ES-I3 (cell line): ENCODE data around the gene RABGAP1L.

Source experiments
- H3K36me3 ChIP-seq: 2 replicates; pipeline ENCODE4 v1.6.1; 2013; ENCODE audit warnings: mild to moderate bottlenecking, low read length, control low read depth, moderate library complexity; ENCODE audit not compliant: insufficient read depth
- H3K4me1 ChIP-seq: 2 replicates; pipeline ENCODE4 v1.6.1; 2013; ENCODE audit warnings: mild to moderate bottlenecking, control low read depth, low read length; ENCODE audit not compliant: insufficient read depth
- H3K9ac ChIP-seq: 2 replicates; pipeline ENCODE4 v1.6.1; 2013; ENCODE audit warnings: low read depth, mild to moderate bottlenecking, low read length, moderate library complexity
- H3K9me3 ChIP-seq: 2 replicates; pipeline ENCODE4 v1.6.1; 2013; ENCODE audit warnings: mild to moderate bottlenecking, low read length, moderate library complexity; ENCODE audit not compliant: control insufficient read depth, insufficient read depth

RABGAP1L gene

GRCh38 chr1:174935961-174936727 lies 776.8 kb downstream of the RABGAP1L start:
- no peaks in the 10 kb centered on the region; the same call in 1 of the 2 replicates for H3K36me3 ChIP-seq
- H3K9ac ChIP-seq = no peak overlapping the region
- H3K4me1 ChIP-seq = no peaks in the 10 kb centered on the region
- H3K9me3 ChIP-seq = no peaks in the 10 kb centered on the region

- Histone ChIP-seq H3K4me1 (no peaks in the 10 kb centered on the region), H3K36me3 (no peaks in the 10 kb centered on the region; the same call in 1 of the 2 replicates), H3K9ac (no peak overlapping the region), H3K9me3 (no peaks in the 10 kb centered on the region)
These were observed 779.1 kb downstream of the RABGAP1L start for GRCh38 chr1:174938281-174939007.

GRCh38 chr1:174939775-174940545 lies 780.6 kb downstream of the RABGAP1L start:
- Histone ChIP-seq H3K36me3 (no peaks in the 10 kb centered on the region; the same call in 1 of the 2 replicates), H3K9me3 (no peaks in the 10 kb centered on the region)

DNA sequence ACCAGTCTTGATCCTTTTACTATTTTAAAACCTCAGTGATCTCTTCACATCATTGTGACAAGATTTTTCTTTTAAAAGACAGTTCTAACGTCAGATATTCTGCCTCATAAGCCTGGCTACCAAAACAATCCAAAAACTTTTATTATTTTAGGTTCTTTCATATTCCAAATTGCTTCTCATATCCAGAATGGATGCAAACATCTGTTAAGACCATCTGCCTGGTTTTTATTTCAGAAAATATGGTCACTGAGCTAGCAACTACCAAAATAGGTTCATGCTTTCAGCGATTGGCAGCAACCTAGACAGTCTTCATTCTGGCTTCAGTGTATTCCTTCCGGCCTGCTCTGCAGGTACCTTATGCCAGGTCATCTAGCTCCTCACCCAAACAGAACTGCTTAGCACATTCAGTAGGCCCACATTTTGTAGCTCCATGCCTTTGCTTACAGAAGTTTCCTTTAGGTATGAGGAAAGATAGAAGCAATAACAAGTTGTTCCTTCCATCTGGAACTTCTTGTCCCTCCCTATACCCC lies 781.4 kb downstream of the RABGAP1L start:
- no peaks in the 10 kb centered on the region for H3K9me3 ChIP-seq
- no peak overlapping the region for H3K9ac ChIP-seq
- no peaks in the 10 kb centered on the region for H3K4me1 ChIP-seq
- no peaks in the 10 kb centered on the region; the same call in 1 of the 2 replicates for H3K36me3 ChIP-seq

More at GRCh38 chr1:174939775-174940545, 780.6 kb downstream of the RABGAP1L start:
- no peaks in the 10 kb centered on the region for H3K4me1 ChIP-seq
- H3K9ac ChIP-seq = no peak overlapping the region; the same call in 1 of the 2 replicates

DNA sequence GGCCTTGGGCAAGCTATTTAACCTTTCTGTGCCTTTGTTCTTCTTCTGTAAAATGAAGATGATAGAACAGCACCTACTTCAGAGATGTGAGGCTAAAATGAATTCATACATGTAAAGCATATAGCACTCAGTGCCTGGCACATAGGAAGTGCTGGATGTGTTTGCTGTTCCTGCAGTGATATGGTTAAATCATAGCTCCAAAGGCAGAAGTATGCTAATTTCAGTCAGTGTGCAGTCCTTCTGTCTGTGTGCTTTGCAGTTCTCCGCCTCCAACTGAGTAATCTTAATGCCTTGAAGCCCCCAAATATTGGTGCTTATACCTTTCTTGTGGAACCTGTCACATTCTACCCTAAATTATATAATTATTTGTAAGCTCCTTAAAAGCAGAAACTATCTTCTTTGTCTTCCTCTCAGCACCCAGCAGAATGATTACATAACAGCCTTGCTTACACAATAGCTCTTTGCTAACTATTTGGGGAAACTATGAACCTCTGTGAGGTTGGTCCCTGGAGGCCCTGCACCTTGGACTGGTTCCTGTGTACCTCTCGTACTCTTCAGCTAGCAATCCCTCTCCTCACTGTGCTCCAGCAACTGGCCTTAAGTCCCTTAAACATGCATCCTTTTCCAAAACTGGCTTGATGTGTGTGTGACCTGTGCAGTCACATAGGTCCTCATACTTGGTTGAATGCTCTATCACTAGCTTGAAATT lies 783.4 kb downstream of the RABGAP1L start:
- no peaks in the 10 kb centered on the region; the same call in 1 of the 2 replicates for H3K36me3 ChIP-seq
- no peaks in the 10 kb centered on the region for H3K9me3 ChIP-seq
- H3K9ac ChIP-seq = no peak overlapping the region
- H3K4me1 ChIP-seq = no peaks in the 10 kb centered on the region

GRCh38 chr1:174946031-174946430 lies 786.7 kb downstream of the RABGAP1L start:
- H3K4me1 ChIP-seq = no peaks in the 10 kb centered on the region
- no peaks in the 10 kb centered on the region for H3K36me3 ChIP-seq
- H3K9ac ChIP-seq = no peak overlapping the region
- no peaks in the 10 kb centered on the region for H3K9me3 ChIP-seq

DNA sequence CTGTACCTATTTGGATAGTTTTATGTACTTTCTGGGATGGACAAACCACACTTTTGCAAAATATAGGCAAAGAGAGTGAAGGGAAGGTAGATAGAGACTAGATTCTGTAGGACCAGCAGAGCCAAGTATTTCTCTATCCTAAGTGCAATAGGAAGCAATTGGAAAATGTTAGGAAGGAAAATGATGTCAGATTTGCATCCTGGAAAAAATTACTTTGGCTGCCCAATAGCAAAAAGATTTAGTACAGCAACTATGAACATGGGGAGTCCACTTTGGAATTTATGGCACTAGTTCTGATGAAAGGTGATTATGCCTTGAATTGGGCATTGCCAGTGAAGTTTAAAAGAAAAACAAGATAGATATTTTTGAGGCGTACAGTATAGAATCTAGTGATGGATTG lies 789.7 kb downstream of the RABGAP1L start:
- Histone ChIP-seq H3K36me3 (no peaks in the 10 kb centered on the region), H3K9me3 (no peaks in the 10 kb centered on the region), H3K9ac (no peak overlapping the region), H3K4me1 (peaks cover 8% of the 10 kb centered on the region; the same call in 1 of the 2 replicates)

GRCh38 chr1:174949645-174950044 lies 790.3 kb downstream of the RABGAP1L start:
- no peaks in the 10 kb centered on the region for H3K9me3 ChIP-seq
- peaks cover 8% of the 10 kb centered on the region; the same call in 1 of the 2 replicates for H3K4me1 ChIP-seq
- H3K9ac ChIP-seq = no peak overlapping the region
- H3K36me3 ChIP-seq = no peaks in the 10 kb centered on the region

DNA sequence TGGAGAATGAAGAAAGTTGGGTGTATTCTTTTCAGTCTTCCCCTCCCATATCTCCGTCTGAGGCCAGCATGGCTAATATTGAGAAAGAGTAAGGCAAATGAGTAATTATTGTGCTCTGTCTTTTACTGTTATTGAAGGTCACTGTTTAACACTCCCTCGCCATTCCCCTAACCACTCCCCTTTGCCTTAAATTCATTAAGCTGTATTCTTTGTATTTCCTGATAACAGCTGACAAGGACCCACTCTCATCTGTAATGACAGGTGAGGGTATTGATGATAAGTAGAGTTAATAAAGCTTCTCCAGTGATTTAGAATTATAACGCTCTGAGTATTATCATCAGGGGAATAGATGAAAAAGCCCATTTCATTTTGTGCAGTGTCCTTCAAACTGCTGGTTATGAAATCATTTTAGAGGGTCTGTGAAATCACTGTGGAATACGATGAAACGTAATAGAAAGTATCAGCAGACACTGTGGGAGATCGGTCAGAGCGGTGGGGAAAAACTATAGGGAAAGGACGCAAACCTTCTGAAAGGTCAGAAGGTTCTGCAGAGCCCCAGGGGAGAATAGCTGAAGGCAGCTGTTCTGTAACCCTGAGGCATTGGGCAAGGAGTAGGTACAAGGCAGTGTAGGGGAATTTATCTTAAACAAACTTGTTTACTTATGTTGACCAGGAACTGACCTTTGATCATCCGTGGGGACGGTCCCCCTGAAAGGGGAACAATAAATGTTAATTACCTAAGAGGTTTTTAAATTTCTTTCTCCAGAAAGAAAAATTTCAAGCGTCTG lies 794.2 kb downstream of the RABGAP1L start:
- peaks cover 2% of the 10 kb centered on the region; the same call in 1 of the 2 replicates for H3K36me3 ChIP-seq
- peaks cover 8% of the 10 kb centered on the region; the same call in 1 of the 2 replicates for H3K4me1 ChIP-seq
- no peak overlapping the region for H3K9ac ChIP-seq
- no peaks in the 10 kb centered on the region for H3K9me3 ChIP-seq

DNA sequence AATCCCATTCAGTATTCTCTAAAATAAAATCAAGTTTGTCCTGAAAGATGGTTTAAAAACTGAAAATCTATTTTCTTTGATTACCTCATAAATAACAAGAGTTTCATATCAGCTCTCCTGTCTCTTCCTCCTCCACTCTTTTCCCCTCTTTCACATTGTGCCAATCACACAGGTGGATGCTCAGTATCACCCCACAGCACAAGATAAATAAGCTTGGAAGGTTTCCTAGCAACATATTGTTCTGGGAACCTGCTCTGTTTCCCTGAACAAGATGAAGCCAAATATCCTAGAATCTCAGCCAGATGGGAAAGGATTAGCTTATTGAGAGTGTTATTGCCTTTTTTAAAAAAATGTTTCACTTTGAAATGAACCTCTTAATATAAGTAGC lies 794.7 kb downstream of the RABGAP1L start:
- peaks cover 3% of the 10 kb centered on the region; the same call in 1 of the 2 replicates for H3K36me3 ChIP-seq
- H3K4me1 ChIP-seq = peaks cover 8% of the 10 kb centered on the region; the same call in 1 of the 2 replicates
- H3K9me3 ChIP-seq = no peaks in the 10 kb centered on the region
- H3K9ac ChIP-seq = no peak overlapping the region

GRCh38 chr1:174954671-174955669 lies 795.6 kb downstream of the RABGAP1L start:
- H3K4me1 ChIP-seq = peaks cover 8% of the 10 kb centered on the region; the same call in 1 of the 2 replicates
- no peaks in the 10 kb centered on the region for H3K9me3 ChIP-seq
- no peak overlapping the region for H3K9ac ChIP-seq
- peaks cover 3% of the 10 kb centered on the region; the same call in 1 of the 2 replicates for H3K36me3 ChIP-seq

DNA sequence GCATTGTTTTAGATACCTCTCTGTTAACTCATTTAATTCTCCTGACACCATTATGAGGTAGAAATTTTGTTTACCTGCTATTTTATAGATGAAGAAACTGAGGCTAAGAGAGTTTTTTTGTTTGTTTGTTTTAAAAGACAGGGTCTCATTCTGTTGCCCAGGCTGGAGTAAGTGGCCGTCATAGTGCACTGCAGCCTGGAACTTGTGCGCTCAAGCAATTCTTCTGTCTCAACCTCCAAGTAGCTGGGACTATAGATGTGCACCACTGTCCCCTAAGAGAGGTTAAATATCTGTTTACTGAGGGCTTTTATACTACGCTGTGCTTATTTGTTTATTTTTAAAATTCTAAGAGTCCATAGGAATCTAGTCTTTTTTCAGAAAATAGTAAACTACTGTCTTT lies 796.8 kb downstream of the RABGAP1L start:
- Histone ChIP-seq H3K36me3 (peaks cover 3% of the 10 kb centered on the region; the same call in 1 of the 2 replicates), H3K9ac (no peak overlapping the region), H3K9me3 (no peaks in the 10 kb centered on the region), H3K4me1 (peaks cover 8% of the 10 kb centered on the region; the same call in 1 of the 2 replicates)
